PC-9 (cell line): Measurements from ENCODE around the gene COG5.
"Not testable (repeated sequence)": the region's sequence is repeated elsewhere in the genome, so short reads cannot be mapped to it uniquely, and the experiment has no call there.

Experiments used
- EZH2 ChIP-seq: fragments of 200-600 bp; sonication (generic); IDR thresholded peaks from 2 replicates; pipeline ENCODE4 v1.8.0; 2017; ENCODE audit warnings: antibody characterized with exemption, low read depth
- TF ChIP-seq, protein P1 (sequence below): fragments of 200-600 bp; sonication (generic); conservative IDR thresholded peaks from 2 replicates; pipeline ENCODE4 v1.6.1; 2017; ENCODE audit warnings: mixed run types, antibody characterized with exemption, mild to moderate bottlenecking, moderate library complexity

GRCh38 chr7:107155726-107156125 lies 408.0 kb downstream of the COG5 start:
- not testable (repeated sequence) for TF ChIP-seq EZH2
- TF ChIP-seq, protein P1, sequence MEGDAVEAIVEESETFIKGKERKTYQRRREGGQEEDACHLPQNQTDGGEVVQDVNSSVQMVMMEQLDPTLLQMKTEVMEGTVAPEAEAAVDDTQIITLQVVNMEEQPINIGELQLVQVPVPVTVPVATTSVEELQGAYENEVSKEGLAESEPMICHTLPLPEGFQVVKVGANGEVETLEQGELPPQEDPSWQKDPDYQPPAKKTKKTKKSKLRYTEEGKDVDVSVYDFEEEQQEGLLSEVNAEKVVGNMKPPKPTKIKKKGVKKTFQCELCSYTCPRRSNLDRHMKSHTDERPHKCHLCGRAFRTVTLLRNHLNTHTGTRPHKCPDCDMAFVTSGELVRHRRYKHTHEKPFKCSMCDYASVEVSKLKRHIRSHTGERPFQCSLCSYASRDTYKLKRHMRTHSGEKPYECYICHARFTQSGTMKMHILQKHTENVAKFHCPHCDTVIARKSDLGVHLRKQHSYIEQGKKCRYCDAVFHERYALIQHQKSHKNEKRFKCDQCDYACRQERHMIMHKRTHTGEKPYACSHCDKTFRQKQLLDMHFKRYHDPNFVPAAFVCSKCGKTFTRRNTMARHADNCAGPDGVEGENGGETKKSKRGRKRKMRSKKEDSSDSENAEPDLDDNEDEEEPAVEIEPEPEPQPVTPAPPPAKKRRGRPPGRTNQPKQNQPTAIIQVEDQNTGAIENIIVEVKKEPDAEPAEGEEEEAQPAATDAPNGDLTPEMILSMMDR = not testable (repeated sequence)
